ENCODE measurements around the gene PRDX3.

PRDX3 gene

DNA sequence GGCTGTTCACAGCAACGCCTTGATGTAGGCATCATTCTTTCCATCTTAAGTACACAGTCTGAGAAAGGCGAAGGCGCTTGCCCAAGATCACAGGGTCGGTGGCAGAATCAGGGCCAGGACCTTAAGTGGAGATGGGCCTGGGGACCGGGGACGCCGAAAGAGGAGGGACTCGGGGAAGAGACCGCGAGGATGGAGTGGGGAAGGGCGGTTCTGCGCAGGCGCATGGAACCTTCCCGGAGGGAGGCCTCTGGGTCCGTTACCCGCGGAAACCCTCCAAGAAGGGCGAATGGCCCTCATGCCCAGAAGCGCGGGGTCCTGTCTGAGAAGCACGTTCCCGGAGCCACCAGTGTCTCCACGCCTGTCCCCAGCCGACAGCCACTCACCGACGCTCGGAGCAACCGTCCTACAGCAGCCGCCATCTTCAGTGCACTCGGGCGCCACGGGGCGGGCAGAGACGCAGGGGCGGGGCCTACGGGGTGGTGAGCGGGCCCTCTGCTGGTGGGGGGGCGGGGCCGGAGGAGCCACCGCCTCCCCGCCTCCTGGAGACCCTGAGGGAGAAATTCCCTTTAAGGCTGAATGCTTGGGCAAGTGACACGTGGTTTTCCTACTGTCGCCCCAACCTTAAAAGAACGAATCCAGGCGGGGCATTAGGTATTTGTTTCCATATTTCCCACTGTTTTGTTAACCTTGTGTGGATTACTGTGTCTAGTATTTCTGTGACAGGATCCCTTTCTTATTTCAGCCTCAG, at the start of gene PRDX3:
TSS of gene PRDX3 (minus strand) at position 441 of the 748 bp plus-strand sequence. CDS start at position 419, 22 bp downstream.
- peak; percentile 77 for DNase-seq

DNA sequence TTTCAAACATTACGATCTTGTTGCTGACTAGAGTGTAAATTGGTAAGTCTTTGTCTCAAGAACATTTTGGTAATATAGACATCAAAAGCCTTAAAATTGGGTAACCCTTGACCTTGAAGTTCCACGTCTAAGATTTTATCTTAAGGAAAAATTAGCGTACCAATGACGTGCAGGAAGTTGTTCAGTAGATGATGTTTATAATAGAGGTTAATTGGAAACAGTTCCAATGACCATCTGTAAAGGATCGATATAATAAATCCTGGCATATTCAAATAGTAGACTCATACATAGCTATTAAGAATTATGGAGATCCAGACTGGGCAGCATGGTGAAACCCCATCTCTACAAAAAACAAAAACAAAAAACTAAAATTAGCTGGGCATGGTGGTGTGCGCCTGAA, 49.2 kb upstream of the PRDX3 start:
- no peak for DNase-seq

DNA sequence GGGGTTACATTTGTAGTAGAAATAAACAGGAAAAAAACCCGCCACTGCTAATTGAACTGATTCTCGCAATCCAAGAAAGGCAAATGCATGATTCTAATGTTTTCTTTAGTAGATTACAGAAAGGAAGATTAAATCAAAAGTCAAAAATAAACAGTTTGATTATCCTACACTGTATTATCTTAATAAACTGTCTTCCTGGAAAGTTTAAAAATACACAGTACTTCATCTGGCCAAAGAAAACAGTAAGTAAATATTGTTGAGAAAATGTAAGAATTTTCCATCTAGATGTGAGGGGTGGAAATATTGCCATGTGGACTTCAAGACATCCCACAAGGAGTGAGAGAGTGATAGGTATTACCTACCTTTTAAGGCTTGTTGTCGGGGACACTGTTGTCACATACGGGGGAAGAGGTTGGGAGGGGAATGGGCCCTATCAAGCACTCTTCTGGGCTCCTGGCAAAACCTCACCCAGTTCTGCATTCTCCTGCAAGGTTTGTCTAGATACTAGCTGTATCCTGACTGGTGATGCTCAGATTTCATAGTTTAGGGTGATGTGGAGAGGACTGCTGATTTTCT, 46.6 kb upstream of the PRDX3 start:
- DNase-seq, result no peak

DNA sequence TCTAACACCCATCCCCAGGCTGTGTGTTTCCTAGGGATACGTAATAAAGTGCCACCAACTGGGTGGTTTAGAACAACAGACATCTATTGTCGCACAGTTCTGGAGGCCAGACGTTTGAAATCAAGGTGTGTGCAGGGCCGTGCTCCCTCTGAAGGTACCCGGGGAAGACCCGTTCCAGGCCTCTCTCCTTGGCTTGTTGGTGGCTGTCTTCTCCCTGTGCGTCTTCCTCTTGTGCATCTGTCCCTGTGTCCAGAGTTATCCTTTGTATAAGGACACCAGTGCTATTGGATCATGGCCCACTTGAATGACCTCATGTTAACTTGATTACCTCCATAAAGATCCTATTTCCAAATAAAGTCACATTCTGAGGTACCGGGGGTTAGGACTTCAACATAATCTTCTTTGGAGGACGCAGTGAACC, 44.4 kb upstream of the PRDX3 start:
- no peak for DNase-seq

DNA sequence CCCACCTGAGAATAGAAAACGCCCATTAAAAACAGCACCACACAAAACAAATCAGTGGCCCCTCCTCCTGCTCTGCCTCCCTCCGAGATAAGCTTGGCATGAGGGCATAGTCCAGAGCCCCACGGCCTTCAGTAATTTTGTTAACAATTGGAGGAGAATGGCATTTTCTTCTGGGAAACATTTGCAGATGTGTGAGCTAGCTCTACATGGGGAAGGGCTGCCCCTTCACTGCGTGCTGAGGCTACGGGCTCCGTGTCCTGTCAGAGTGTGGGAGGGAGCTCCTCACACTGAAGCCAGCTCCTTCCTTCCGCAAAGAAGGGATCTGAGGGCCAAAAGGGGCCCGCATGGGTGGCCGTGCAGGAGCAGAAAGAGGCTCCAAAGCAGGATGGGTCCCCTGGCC, 43.9 kb upstream of the PRDX3 start:
- no peak for DNase-seq

DNA sequence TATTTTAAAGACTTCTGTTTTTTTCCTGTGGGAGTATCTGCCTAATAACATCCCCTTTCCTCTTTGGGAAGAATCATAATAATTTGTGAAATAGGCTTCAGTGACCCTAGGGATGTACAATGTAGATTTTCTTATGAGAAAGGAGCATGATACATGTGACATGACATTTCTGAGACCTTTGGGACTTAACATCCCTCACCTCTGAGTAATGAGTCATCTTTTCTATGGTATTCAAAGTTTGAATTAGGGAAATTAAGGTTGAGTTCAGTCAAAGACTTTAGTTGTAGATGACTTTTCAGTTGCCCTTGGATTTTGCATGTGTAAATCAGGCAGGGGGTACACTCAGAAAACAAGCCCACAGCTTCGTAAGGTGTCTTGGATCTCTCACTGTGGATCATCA, 43.1 kb upstream of the PRDX3 start:
- DNase-seq, result no peak

DNA sequence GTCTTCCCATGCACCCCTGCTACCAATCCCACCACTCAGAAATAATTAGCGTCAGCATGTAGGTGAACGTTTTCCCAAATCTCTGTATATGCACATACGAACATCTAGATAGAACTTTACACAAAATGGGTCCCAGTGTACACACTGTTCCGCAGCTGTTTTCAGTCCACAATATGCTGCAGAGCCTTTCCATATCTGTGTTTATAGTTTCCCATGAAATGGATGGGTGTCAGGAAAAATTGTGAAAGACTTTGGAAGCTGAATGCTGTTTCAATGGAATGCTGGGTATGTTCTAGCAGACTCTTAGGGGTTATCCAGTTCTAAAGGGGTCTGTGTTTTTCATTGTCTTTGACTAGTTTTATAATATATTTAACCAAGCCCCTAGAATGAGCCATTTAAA, 42.6 kb upstream of the PRDX3 start:
- no peak for DNase-seq

DNA sequence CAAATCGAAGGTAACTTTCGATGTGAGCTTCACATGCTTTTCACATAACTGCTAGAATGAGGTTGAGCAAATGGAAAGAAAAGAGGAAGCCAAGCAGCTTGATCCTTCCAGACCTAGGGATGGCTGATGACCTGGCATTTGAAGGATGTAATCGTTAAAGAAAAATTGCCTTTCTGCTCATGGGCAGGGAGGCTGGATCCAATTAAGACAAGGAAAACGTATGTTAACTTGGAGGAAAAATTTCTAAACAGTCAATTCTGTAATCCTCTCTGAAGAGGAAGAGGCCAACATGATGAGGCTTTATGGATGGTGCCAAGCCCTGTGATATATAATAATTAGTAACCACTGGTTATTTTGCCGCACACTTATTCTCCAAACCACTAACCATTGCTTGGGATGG, 41.3 kb upstream of the PRDX3 start:
- DNase-seq, result no peak

DNA sequence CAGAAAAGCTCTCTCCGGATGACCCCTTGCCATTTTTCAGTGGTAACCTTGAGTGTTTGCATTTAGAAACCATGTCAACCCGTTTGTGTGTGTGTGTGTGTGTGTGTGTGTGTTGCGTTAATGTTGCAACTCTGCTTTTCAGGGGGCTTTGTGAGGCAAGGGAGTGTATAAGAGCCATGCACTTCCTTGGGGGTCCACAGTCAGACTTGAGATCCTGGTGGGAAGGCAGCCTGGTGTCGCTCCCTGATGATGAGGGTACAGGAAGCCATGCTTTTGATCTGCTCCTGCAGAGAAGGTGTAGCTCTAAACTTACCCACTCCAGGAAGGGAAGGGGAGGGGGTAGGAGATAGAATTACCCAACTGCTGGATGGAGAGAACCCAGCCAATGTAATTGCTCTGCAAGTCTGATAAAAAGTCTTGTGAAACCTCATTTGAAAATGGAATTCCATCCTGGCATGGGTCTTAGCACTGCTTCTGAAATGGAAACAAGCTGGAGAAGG, 39.4 kb upstream of the PRDX3 start:
- no peak for DNase-seq

DNA sequence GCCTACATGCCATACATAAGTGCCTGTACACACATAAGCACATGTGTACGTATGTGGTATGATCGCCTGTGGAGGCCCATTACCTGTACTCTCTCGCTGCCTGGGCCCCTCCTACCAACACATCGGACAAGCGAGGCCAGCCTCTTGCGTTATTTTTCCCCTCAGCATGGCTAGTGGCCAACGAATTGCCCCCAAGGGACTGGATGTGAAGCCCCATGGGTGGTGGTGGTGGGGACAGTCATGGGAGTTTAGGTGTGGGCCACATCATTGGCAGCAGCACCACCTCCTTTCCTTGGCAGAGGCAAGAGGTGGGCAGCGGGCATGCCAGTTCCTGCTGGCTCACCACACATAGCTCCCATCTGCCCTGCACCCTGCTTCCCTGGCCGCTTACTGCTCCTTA, 38.8 kb upstream of the PRDX3 start:
- no peak for DNase-seq

DNA sequence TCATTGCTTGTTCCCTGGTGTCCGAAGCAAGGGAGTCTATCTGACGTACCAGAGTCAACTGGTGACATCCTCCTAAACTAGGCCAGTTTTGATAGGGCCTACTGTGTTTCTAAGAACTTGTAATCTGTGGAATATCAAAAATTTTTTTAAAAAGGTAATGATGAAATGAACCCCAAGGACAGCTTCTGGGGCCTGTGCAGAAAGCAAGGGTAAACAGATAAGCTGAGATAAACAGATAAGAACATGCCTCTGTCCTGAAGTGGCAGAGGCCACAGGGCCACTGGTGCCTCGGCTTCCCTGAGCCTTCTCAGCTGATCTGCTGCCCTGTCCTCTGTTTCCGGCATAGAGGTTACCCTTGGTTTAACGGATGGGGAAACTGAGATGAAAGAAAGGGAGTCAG, 37.5 kb upstream of the PRDX3 start:
- no peak for DNase-seq

DNA sequence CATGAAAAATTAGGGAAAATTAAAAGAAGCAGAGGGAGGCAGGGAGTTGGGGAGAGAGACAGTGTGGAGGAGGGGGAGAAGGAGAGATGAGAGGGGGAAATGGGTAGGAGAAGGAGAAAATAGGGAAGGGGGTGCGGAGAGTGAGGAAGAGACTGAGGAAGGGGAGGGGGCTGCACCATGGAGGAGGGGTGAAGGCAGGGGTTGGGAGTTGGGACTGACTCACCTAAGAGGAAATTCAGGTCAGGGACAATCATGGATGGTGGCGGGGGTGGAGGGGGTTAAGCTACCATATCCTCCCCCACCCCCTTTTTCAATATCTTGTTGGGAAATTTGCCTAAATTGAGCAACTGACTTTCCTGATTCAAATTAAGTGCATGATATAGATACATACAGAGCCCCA, 36.8 kb upstream of the PRDX3 start:
- DNase-seq, result no peak

DNA sequence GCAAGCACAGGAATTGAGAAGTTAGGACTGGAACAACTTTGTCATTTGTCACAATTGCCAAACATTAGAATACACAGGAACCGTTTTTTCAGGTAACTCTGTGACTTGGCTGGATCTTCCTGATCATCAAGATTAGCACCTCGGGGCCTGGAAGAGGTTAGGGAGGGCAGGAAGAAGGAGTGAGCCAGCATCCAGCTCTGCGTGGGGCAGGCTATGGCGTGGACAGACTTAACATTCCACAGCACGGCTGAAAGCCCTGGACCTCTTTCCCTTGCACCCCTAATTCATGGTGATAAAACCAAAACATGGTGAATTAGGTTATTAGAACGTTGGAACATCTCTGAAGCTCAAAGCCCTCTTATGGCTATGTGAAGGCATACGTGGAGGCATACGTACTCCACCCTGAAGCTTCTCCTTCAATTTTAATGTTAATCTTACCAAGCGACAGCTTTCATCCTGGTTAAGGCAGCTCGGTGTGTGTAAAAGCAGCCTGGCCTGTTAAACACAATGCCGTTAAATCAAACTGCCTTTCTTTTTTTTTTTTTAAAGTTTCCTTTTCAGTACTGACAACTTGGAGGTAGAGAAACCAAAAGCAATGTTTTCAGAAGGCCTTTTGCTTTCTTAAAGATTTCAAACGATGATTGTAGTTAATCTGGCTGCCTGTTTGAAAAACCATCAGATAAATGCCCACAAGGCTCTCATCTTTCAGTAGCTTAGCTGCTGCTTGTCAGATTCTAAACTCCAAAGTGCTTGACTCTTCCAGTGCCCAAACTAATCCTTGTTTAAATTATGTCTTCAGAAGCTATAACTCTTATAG, 33.2 kb upstream of the PRDX3 start:
- no peak for DNase-seq

DNA sequence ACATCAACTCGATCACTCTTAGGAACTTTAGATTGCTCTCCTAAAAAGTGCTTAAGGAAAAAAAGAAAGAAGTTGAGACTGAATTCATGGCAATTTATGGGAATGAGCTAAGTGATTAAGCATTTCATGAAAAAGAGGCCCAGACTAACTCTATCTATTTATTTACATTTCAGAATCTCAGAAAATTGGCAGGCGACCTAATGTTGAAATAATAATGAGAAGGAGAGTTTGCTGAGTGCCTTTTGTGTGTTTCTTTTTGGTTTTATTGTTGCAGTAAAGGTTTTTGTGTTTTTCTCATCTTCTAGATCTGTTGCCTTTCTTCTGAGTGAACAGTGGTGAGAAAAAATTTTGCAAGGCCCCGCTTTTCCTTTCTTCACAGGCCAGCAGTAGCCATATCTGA, 32.6 kb upstream of the PRDX3 start:
- DNase-seq, result peak; percentile 46

DNA sequence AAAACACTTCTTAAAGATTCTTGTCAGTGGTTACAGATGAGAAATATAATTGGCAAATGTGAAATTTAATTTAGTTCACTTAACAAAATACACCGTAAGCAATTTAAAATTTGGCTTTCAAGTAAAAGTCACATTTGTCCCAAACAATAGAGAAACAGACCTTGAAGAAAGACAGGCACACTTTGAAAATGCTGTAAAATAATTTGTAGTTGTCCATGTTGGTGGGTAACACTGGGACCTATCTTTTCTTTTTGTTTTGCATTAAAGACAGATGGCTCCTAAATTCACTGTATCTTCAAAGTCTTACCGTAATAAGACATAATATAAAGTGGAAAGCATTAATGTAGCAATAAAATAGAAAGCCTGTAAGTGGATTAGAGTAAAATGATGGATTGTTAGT, 32.0 kb upstream of the PRDX3 start:
- no peak for DNase-seq

DNA sequence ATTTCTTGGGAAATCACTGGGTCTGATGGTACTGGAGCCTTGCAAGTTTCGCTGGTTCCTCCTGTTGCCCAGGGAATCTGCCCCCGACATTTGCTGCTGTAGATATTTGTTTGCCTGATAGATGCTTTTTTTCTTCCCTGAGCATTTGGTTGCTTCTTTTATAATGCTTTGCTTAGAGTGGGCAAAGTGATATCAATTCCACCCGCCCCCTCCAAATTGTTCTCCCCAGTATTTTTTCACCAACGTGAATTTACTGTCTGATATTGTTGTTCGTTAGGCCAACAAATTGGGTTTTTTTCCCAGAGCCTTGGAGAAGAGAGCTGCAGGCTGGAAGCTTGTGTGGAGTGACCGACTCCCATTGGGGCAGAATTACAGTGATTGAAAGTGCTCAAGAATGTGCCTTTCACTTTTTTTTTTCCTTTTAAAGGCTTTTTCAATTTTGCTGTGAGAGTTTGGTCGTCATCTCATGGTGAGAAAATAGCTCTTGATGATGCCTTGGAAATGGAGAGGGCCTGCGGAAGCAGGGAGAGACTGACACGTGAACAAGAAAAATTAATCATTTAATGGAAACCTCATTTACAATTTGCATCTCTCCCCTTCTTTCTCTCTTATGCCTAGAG, 31.2 kb upstream of the PRDX3 start:
- no peak for DNase-seq

DNA sequence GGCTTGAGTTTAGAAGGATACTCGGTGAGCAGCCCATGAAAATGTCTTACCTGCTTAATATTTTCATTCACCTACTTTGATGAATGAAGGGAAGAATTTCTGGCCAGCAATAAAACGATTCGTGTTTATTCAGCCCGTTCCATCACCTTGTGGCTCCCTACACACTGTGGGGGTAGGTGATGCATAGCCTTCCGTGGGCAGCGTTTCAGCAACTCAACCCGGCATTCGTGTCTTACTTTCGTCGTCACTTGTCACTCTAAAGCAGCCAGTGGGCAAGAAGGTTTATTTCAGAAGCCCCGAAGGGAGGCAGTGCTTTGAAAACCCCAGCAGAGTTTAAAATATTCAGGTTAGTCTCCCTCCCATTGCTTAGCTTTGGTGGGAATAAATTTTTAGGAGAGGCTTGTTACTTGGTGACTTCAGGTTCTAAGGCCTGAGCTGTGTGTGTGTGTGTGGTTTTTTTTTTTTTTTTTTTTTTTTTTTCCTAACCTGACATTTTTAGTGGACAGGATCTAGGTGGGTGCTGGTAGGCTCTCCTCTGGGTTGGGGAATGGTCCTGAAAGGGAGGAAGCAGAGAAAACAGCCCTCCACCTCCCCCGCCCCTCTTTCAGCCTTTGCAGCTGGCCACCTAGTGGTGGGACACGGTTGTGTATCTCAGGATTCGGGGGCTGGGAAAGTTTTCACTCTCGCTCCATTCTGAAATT, 30.6 kb upstream of the PRDX3 start:
- DNase-seq, result peak; percentile 33

DNA sequence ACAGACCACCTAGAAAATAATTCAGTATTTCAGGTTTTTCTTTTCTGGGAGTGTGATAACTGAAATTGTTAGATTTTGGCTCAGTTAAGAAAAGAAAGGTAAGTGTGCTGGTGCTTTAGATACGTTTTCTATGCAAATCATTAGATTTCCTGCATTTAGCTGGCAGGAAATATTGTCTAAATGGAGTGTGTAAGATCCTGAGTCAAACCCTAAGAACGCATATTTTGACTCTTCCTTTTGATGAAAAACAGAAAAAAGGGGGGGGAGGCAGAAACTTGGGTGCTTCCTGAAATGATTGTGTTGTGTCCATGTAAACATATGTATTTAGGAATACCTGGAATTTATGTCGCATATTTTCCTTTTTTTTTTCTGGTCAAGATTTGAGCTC, 29.9 kb upstream of the PRDX3 start:
- no peak for DNase-seq

DNA sequence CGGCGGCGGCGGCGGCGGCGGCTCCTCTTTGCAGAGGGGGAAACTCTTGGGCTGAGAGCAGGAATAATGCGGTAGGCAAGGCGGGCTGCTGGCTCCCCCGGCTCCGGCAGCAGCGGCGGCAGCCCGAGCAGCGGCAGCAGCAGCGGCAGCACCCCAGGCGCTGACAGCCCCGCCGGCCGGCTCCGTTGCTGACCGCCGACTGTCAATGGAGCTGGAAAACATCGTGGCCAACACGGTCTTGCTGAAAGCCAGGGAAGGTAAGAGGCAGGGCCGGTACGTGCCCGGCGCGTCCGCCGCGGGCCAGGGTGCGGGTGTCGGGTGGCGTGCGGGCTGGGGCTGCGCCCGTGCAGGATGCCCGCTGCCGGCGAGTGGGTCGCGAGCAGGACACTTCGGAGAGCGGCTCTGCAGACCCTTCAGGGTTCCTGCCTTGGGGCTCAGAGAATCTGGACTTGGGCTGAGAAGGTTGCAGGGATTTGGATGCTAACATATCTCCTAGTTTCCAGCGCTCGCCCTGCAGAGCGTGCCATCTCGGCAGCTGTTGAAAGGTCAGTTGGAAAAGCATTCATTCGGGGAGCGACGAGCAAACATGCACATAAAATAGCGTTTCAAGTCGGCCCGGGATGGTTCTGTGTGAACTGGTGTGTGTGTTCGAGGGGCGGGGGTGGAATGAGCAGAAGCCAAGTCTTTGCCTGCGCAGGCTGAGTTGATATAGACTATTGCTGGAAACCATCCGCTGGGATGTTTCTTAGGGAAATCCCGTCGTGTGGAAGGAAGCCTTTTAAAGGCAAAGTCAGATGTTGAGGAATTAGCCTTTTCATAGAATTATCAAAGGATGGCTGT, 29.3 kb upstream of the PRDX3 start:
- peak; percentile 8 for DNase-seq

DNA sequence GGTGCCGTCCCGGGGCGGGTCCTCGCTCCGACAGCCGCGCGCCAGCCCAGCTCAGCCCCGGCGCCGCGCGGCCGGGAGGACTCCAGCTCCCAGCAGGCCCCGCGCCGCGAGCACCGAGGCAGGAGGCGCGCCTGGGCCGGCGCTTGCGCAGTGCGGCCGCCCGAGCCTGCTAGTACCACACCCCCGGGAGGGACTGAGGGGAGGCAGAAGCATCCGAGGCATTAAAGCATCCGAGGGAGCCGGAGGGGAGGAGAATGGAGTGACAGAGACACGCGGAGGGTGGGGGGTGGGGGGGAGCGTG, 28.7 kb upstream of the PRDX3 start, which contains the start of gene GRK5:
TSS of gene GRK5 (plus strand) at position 206 of the 301 bp plus-strand sequence. CDS start 347 bp downstream, outside the sequence.
- DNase-seq, result peak; percentile 29

DNA sequence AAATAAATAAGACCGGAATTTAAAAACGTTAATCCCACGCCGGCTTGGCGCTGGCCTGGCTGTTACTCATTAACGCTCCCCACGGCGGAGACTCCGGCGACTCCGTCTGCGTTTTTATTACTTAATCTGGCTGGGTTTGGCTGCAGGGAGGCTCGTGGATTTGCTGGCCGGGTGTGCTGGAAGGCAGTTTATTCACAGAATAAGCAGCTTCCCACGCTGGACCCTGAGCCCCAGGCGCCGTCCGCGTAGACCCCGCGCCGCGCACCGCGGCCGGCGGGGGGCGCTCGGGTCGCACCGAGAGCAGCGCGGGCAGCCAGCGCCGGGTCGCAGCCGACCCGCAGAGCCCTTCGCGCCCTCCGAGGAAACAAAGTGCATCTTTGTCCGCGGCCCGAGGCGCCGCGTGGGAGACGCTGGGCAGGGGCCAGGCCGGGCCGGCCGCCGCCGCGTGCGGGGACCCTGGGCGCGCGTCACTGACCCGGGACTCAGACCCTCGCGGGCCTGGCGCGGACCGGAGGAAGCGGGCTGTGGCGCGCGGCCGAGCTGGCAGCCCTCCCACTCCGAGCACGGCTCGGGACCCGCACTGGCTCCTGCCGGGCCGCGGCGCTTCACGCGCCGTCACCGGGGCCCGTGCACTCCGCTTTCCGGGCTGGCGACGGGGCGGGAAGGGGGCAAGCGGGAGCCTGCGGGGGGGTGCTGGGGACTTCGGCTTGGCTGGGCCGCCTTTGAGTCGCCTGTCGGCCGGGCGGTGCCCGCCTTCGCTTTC, 28.2 kb upstream of the PRDX3 start:
- DNase-seq, result peak; percentile 11
